HCT116 (cell line): ENCODE results near the gene FAM20C.

Experiments used
- CTCF ChIP-seq, 3 experiments: fragments of 200-600 bp in 1 of 3; sonication (generic) in 1 of 3; IDR thresholded peaks in 2 of 3; conservative IDR thresholded peaks in 1 of 3; 2 replicates each; pipeline ENCODE4 v1.5.1; 2012 to 2017; ENCODE audit warnings: low read depth in 2 of 3, low read length in 2 of 3, antibody characterized with exemption in 1 of 3, borderline replicate concordance in 1 of 3, control low read depth in 1 of 3, mild to moderate bottlenecking in 1 of 3, mixed read lengths in 1 of 3, mixed run types in 1 of 3, moderate library complexity in 1 of 3; ENCODE audit not compliant: insufficient read depth in 1 of 3
- EGR1 ChIP-seq: IDR thresholded peaks from 2 replicates; pipeline ENCODE4 v1.6.1; 2012; ENCODE audit warnings: low read depth
- EZH2 ChIP-seq: fragments of 200-600 bp; sonication (generic); IDR thresholded peaks from 2 replicates; pipeline ENCODE4 v1.6.1; 2017; ENCODE audit warnings: antibody characterized with exemption, mixed run types
- EZH2phosphoT487 ChIP-seq: fragments of 200-600 bp; IDR thresholded peaks from 2 replicates; pipeline ENCODE4 v1.6.1; 2018; ENCODE audit warnings: antibody characterized with exemption, borderline replicate concordance
- MAX ChIP-seq: IDR thresholded peaks from 2 replicates; pipeline ENCODE4 v1.6.1; 2012
- POLR2A ChIP-seq: IDR thresholded peaks from 2 replicates; pipeline ENCODE4 v1.7.0; 2011; ENCODE audit warnings: borderline replicate concordance; ENCODE audit not compliant: insufficient read depth, insufficient read length; ENCODE audit errors: extremely low read depth
- POLR2AphosphoS5 ChIP-seq: IDR thresholded peaks from 2 replicates; pipeline ENCODE4 v1.6.1; 2011; ENCODE audit warnings: mild to moderate bottlenecking, low read depth, low read length, moderate library complexity
- RAD21 ChIP-seq: IDR thresholded peaks from 2 replicates; pipeline ENCODE4 v1.6.1; 2012; ENCODE audit warnings: low read depth, mild to moderate bottlenecking
- REST ChIP-seq: IDR thresholded peaks from 2 replicates; pipeline ENCODE4 v1.6.1; 2012; ENCODE audit warnings: low read depth
- SIN3A ChIP-seq: IDR thresholded peaks from 2 replicates; pipeline ENCODE4 v1.6.1; 2012; ENCODE audit warnings: low read depth
- TCF7L2 ChIP-seq: IDR thresholded peaks from 2 replicates; pipeline ENCODE4 v1.7.0; 2011; ENCODE audit warnings: borderline replicate concordance, inconsistent platforms; ENCODE audit not compliant: insufficient read depth, insufficient read length; ENCODE audit errors: extremely low read depth
- YY1 ChIP-seq: IDR thresholded peaks from 2 replicates; pipeline ENCODE4 v1.6.1; 2011; ENCODE audit warnings: low read length, low read depth, moderate library complexity, mild to moderate bottlenecking; ENCODE audit not compliant: insufficient replicate concordance; ENCODE audit errors: extremely low read depth

- TF ChIP-seq POLR2A = no peak
- TF ChIP-seq CTCF (IDR thresholded peaks at IDR 0.05 in 2 of 3, conservative IDR thresholded peaks at IDR 0.05 in 1 of 3; ENCODE audit: borderline replicate concordance in 1 of 3, insufficient read depth in 1 of 3, low read depth in 2 of 3, low read length in 2 of 3) = no peak
- no peak for TF ChIP-seq EZH2
- TF ChIP-seq POLR2AphosphoS5 = no peak
- TF ChIP-seq REST = no peak
- no peak for TF ChIP-seq MAX
- TF ChIP-seq YY1 = no peak
- TF ChIP-seq EGR1 = no peak
- TF ChIP-seq EZH2phosphoT487 = no peak
- TF ChIP-seq SIN3A = no peak
- no peak for TF ChIP-seq TCF7L2
- no peak for TF ChIP-seq RAD21
Measured at GRCh38 chr7:188174-188573, 4.2 kb upstream of the FAM20C start.
